ENCODE measurements around the gene GPR152. TPM values are rescaled to one million over a fixed set of nuclear protein-coding genes. Genes with fewer than 3 reads are reported as not detected.
A peak's percentile ranks its signal among the peaks of the same experiment; 100 is the strongest.

Gene GPR152, protein sequence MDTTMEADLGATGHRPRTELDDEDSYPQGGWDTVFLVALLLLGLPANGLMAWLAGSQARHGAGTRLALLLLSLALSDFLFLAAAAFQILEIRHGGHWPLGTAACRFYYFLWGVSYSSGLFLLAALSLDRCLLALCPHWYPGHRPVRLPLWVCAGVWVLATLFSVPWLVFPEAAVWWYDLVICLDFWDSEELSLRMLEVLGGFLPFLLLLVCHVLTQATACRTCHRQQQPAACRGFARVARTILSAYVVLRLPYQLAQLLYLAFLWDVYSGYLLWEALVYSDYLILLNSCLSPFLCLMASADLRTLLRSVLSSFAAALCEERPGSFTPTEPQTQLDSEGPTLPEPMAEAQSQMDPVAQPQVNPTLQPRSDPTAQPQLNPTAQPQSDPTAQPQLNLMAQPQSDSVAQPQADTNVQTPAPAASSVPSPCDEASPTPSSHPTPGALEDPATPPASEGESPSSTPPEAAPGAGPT
- not detected for total RNA-seq

DNA sequence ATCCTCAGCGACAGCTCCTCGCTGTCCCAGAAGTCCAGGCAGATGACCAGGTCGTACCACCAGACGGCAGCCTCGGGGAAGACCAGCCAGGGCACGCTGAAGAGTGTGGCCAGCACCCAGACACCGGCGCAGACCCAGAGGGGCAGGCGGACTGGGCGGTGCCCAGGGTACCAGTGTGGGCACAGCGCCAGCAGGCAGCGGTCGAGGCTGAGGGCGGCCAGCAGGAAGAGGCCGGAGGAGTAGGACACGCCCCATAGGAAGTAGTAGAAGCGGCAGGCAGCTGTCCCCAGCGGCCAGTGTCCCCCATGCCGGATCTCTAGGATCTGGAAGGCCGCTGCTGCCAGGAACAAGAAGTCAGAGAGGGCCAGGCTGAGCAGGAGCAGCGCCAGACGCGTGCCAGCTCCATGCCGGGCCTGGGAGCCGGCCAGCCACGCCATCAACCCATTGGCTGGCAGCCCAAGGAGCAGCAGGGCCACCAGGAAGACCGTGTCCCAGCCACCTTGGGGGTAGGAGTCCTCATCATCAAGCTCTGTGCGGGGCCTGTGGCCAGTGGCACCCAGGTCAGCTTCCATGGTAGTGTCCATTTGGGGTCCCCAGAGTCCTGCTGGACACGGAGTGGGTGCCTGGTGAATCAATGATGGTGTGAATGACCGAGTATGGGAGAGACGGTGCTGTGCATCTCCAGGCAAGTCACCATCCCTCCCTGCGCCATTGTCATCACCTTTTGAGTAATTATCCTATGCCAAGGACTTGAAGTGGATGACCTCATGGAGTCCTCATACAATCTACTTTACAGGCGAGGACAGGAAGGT, at the start of gene GPR152:
GPR152 (minus strand) TSS at position 589 of the 812 bp plus-strand sequence; CDS start at position 584, 5 bp downstream.
- H3K4me3 ChIP-seq (ENCODE audit: low read length in 3 of 3), result peak within 1 kb of the TSS; percentile 43 to 64 (median 54)
- H3K27ac ChIP-seq (ENCODE audit: low read depth, low read length), result no peak within 1 kb of the TSS
- peaks cover 0 to 8% (median 7%) of the 10 kb centered on the region in 3 donors for H3K4me1 ChIP-seq (ENCODE audit: control insufficient read depth in 3 of 3, insufficient read depth in 3 of 3, low read length in 3 of 3)
- peaks cover 0 to 6% (median 4%) of the 10 kb centered on the region in 3 donors for H3K27me3 ChIP-seq (ENCODE audit: control insufficient read depth in 3 of 3, insufficient read depth in 3 of 3, low read length in 3 of 3)
- H3K9me3 ChIP-seq (ENCODE audit: control insufficient read depth in 3 of 3, low read length in 3 of 3), result no peaks in the 10 kb centered on the region
- peak within 1 kb of the TSS in 2 of 3 donors; percentile 58 to 73 for H3K9ac ChIP-seq (ENCODE audit: low read depth in 1 of 3, low read length in 3 of 3)
- H3K36me3 ChIP-seq (ENCODE audit: control insufficient read depth in 3 of 3, insufficient read depth in 3 of 3, low read length in 3 of 3), result no peaks in the 10 kb centered on the region

DNA sequence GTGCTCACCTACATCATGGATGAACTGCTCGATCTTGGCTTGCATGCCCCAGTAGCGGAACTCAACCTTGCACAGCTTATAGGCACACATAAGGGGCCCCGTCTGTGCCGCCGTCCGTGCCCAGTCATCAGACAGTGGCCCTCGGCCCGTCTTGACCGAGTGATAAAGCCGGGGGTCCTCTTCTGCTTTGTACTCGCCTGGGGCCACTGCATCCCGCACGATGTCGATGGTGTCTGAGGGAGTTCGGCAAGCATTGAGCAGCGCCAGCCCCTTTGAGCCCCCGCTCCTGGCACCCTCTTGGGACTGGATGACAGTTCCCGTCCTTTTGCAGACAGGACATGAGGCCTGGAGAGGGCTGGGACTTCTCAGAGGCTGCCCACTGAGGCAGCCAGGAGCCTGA, 49.3 kb upstream of the GPR152 start:
- Histone ChIP-seq H3K4me1 (ENCODE audit: control insufficient read depth in 3 of 3, insufficient read depth in 3 of 3, low read length in 3 of 3) (peaks cover 14 to 27% (median 27%) of the 10 kb centered on the region in 3 donors), H3K36me3 (ENCODE audit: control insufficient read depth in 3 of 3, insufficient read depth in 3 of 3, low read length in 3 of 3) (peaks cover 0 to 6% (median 3%) of the 10 kb centered on the region in 3 donors), H3K9ac (ENCODE audit: low read depth in 1 of 3, low read length in 3 of 3) (no peak overlapping the region)

DNA sequence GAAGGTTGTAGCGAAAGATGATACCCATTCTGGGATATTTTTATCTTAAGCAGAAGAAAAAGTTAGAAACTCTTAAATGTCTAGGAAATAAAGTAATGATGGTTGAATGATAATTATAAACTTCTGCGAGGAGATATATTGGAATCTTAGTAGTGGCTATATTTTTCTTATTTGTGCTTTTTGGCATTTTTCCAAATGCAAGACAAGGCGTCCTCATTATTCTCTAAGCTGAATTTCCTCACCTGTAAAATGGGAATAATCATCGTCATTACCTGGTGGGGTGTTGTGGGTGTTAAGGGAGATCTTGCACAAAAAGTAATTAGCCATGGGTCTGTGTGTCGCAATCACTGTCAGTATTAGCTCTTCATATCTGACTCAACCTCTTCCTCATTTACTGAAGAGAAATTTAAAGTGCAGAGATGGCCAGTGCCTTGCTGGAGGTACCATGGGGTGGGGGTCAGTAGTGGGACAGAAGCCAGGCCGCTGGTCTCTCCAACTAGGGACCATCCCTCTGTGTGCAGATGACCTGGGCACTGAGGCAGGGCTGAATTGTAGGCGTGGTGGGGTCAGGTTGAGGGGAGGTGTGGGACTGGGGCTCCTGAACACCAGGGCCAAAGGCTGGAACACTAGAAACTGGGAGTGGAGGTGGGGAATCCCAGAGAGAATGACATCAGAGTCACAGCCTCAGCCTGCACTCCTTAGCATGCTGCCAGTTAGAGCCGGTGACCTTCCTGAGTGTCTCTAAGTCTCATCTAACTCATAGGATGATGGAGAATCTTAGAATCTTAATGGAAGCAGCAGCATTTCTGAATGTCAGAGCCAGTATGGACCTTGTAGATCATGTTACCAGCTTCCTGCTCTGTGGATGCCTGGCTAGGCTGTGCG, 48.5 kb upstream of the GPR152 start:
- Histone ChIP-seq H3K4me3 (ENCODE audit: low read length in 3 of 3) (no peak overlapping the region), H3K36me3 (ENCODE audit: control insufficient read depth in 3 of 3, insufficient read depth in 3 of 3, low read length in 3 of 3) (peaks cover 0 to 3% (median 2%) of the 10 kb centered on the region in 3 donors), H3K9me3 (ENCODE audit: control insufficient read depth in 3 of 3, low read length in 3 of 3) (no peaks in the 10 kb centered on the region), H3K27ac (ENCODE audit: low read depth, low read length) (no peak overlapping the region), H3K27me3 (ENCODE audit: control insufficient read depth in 3 of 3, insufficient read depth in 3 of 3, low read length in 3 of 3) (peaks cover 3 to 7% (median 7%) of the 10 kb centered on the region in 3 donors), H3K9ac (ENCODE audit: low read depth in 1 of 3, low read length in 3 of 3) (no peak overlapping the region), H3K4me1 (ENCODE audit: control insufficient read depth in 3 of 3, insufficient read depth in 3 of 3, low read length in 3 of 3) (peaks cover 12 to 20% (median 19%) of the 10 kb centered on the region in 3 donors)

More for the DNA sequence above, 49.3 kb upstream of the GPR152 start:
- peaks cover 3 to 7% (median 7%) of the 10 kb centered on the region in 3 donors for H3K27me3 ChIP-seq (ENCODE audit: control insufficient read depth in 3 of 3, insufficient read depth in 3 of 3, low read length in 3 of 3)
- no peaks in the 10 kb centered on the region for H3K9me3 ChIP-seq (ENCODE audit: control insufficient read depth in 3 of 3, low read length in 3 of 3)
- no peak overlapping the region for H3K27ac ChIP-seq (ENCODE audit: low read depth, low read length)
- no peak overlapping the region for H3K4me3 ChIP-seq (ENCODE audit: low read length in 3 of 3)

DNA sequence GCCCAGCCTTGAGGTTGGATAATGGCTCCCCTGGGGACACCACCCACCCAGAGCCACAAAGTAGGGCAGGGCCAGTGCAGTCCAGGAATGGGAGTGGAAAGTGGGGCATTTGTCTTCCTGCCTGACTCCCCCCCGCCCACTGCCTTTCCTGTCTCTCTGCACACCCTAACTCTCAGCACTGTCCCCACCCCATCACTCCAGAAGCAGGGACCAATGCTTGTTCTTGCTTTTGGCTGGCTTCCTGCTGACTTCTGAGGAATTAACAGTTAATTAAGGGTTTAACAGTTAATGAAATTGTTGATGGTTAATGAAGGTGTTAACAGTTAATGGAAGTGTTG, 47.9 kb upstream of the GPR152 start:
- Histone ChIP-seq H3K36me3 (ENCODE audit: control insufficient read depth in 3 of 3, insufficient read depth in 3 of 3, low read length in 3 of 3) (peaks cover 0 to 4% (median 3%) of the 10 kb centered on the region in 3 donors), H3K4me1 (ENCODE audit: control insufficient read depth in 3 of 3, insufficient read depth in 3 of 3, low read length in 3 of 3) (peaks cover 6 to 14% (median 13%) of the 10 kb centered on the region in 3 donors), H3K27me3 (ENCODE audit: control insufficient read depth in 3 of 3, insufficient read depth in 3 of 3, low read length in 3 of 3) (peaks cover 3 to 7% (median 7%) of the 10 kb centered on the region in 3 donors), H3K27ac (ENCODE audit: low read depth, low read length) (no peak overlapping the region), H3K4me3 (ENCODE audit: low read length in 3 of 3) (no peak overlapping the region), H3K9me3 (ENCODE audit: control insufficient read depth in 3 of 3, low read length in 3 of 3) (no peaks in the 10 kb centered on the region), H3K9ac (ENCODE audit: low read depth in 1 of 3, low read length in 3 of 3) (no peak overlapping the region)

DNA sequence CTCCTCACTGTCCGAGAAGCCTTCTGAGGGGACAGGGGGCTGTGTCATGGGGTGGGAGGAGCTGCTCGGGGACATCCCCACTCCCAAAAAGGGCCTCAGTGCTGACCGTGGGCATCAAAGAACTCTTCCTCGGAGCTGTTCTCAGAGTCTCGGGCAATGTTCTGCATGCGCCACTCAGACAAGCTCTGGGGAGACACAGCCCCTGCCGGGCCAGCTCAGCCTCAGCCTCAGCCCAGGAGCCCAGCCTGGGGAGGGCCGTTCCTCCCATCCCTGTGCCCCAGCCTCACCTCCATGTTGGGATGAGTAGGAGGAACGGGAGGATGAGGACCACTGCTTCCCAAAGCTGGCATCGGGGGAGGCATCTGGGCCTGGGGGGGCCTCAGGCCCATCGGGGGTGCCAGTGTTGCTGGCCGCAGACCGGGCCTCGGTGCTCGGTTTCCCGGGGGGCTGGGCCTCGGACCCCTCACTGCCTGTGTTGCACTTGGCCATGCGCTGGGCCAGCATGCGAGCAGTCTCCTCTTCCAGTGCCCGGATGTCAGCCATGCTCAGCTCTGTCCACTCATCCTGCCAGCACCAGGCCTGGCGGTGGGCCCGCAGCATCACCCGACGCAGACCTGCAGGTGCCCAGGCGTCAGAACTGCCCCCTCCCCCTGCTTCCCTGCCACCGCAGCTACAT, 47.4 kb upstream of the GPR152 start:
- Histone ChIP-seq H3K27me3 (ENCODE audit: control insufficient read depth in 3 of 3, insufficient read depth in 3 of 3, low read length in 3 of 3) (peaks cover 3 to 7% (median 6%) of the 10 kb centered on the region in 3 donors), H3K4me3 (ENCODE audit: low read length in 3 of 3) (no peak overlapping the region), H3K4me1 (ENCODE audit: control insufficient read depth in 3 of 3, insufficient read depth in 3 of 3, low read length in 3 of 3) (peaks cover 4 to 11% (median 10%) of the 10 kb centered on the region in 3 donors), H3K9me3 (ENCODE audit: control insufficient read depth in 3 of 3, low read length in 3 of 3) (no peaks in the 10 kb centered on the region), H3K36me3 (ENCODE audit: control insufficient read depth in 3 of 3, insufficient read depth in 3 of 3, low read length in 3 of 3) (peaks cover 0 to 4% (median 3%) of the 10 kb centered on the region in 3 donors), H3K9ac (ENCODE audit: low read depth in 1 of 3, low read length in 3 of 3) (no peak overlapping the region), H3K27ac (ENCODE audit: low read depth, low read length) (no peak overlapping the region)

DNA sequence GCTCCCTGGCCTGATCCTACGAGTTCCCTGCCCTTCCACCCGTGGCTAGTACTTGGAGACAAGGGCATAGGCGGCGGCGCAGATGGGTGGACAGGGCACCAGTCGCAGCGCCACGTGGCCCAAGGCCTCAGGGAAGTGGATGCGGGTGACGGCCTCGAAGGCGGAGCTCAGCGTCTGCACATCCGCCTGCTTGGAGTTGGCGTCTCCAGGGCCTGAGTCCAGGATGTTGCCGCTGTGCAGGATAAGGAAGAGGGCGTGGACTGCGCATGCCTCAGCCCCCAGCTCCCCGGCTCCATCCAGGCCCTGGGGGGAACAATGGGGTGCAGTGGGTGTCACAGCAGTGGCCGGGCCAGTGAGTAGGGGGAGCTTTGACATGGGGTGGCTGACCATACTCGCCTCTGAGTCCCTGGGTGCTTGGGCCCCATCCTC, 46.0 kb upstream of the GPR152 start:
- no peak overlapping the region for H3K27ac ChIP-seq (ENCODE audit: low read depth, low read length)
- peaks cover 0 to 6% (median 3%) of the 10 kb centered on the region in 3 donors for H3K36me3 ChIP-seq (ENCODE audit: control insufficient read depth in 3 of 3, insufficient read depth in 3 of 3, low read length in 3 of 3)
- peaks cover 0 to 4% (median under 1%) of the 10 kb centered on the region in 3 donors for H3K4me1 ChIP-seq (ENCODE audit: control insufficient read depth in 3 of 3, insufficient read depth in 3 of 3, low read length in 3 of 3)
- no peak overlapping the region for H3K9ac ChIP-seq (ENCODE audit: low read depth in 1 of 3, low read length in 3 of 3)
- H3K4me3 ChIP-seq (ENCODE audit: low read length in 3 of 3), result no peak overlapping the region
- H3K9me3 ChIP-seq (ENCODE audit: control insufficient read depth in 3 of 3, low read length in 3 of 3), result no peaks in the 10 kb centered on the region
- peaks cover 0 to 2% (median under 1%) of the 10 kb centered on the region in 3 donors for H3K27me3 ChIP-seq (ENCODE audit: control insufficient read depth in 3 of 3, insufficient read depth in 3 of 3, low read length in 3 of 3)

DNA sequence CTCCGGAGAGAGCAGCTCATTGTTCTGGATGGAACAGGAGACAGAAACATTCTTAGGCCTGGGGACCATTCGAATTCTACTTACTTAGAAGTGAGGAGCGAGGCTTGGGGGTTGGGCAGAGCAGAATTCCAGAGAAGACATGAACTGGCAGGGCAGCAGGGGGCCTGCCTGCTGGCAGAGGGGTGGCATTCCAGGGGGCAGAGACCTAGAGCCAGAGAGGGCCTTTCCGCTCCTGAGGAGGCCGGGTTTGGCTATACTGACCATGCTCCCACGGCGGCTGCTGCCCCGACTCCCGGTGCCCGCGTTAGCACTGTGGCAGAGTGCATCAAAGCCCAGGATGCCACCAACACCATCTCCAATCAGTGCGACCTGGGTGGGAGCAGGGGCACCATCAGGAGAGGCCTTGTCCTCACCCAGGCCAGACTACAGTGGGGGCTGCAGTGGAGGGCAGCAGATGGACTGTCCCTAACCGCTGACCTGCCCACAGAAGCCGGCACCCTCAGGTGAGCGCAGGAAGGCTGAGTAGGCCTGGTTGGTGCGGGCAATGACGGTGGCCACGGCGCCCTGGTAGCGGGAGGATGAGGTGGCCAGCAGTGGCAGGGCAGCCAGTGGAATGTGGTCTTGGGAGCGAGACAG, 45.2 kb upstream of the GPR152 start:
- no peak overlapping the region for H3K9ac ChIP-seq (ENCODE audit: low read depth in 1 of 3, low read length in 3 of 3)
- H3K9me3 ChIP-seq (ENCODE audit: control insufficient read depth in 3 of 3, low read length in 3 of 3), result no peaks in the 10 kb centered on the region
- no peak overlapping the region for H3K4me3 ChIP-seq (ENCODE audit: low read length in 3 of 3)
- H3K27me3 ChIP-seq (ENCODE audit: control insufficient read depth in 3 of 3, insufficient read depth in 3 of 3, low read length in 3 of 3), result no peaks in the 10 kb centered on the region
- no peak overlapping the region for H3K27ac ChIP-seq (ENCODE audit: low read depth, low read length)
- peaks cover 0 to 6% (median 3%) of the 10 kb centered on the region in 3 donors for H3K36me3 ChIP-seq (ENCODE audit: control insufficient read depth in 3 of 3, insufficient read depth in 3 of 3, low read length in 3 of 3)
- H3K4me1 ChIP-seq (ENCODE audit: control insufficient read depth in 3 of 3, insufficient read depth in 3 of 3, low read length in 3 of 3), result peaks cover 0 to 2% (median 0%) of the 10 kb centered on the region in 3 donors

DNA sequence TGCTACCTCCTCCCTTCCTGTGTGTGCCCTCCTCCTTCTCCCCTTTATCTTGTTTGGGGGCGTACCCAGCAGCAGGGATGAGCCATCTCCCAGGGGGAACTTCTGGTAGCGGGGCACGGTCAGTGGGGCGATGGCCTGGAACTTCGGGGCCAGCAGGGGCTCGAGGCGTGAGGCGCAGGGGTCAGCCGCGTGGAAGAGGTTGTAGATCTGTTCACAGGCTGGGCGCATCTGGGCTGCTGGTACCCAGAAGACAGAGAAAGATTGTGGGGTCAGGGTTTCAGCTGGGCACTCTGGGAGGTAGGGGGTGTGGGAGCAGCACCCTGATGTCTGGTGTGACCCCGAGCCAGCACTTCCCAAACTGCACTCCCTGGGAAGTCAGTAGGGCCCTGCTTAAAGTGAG, 43.6 kb upstream of the GPR152 start:
- H3K36me3 ChIP-seq (ENCODE audit: control insufficient read depth in 3 of 3, insufficient read depth in 3 of 3, low read length in 3 of 3), result peaks cover 5 to 11% (median 8%) of the 10 kb centered on the region in 3 donors

More for the DNA sequence above, 43.6 kb upstream of the GPR152 start:
- Histone ChIP-seq H3K27me3 (ENCODE audit: control insufficient read depth in 3 of 3, insufficient read depth in 3 of 3, low read length in 3 of 3) (no peaks in the 10 kb centered on the region), H3K27ac (ENCODE audit: low read depth, low read length) (no peak overlapping the region), H3K9me3 (ENCODE audit: control insufficient read depth in 3 of 3, low read length in 3 of 3) (no peaks in the 10 kb centered on the region), H3K4me1 (ENCODE audit: control insufficient read depth in 3 of 3, insufficient read depth in 3 of 3, low read length in 3 of 3) (peaks cover 0 to 2% (median 0%) of the 10 kb centered on the region in 3 donors), H3K4me3 (ENCODE audit: low read length in 3 of 3) (no peak overlapping the region), H3K9ac (ENCODE audit: low read depth in 1 of 3, low read length in 3 of 3) (peak overlapping the region in 1 of 3 donors; percentile 16)
